IMR-90 (cell line): ENCODE data around the gene HNMT. TPM values are rescaled to one million over a fixed set of nuclear protein-coding genes. Genes with fewer than 3 reads are reported as not detected.

ENCODE experiments used
- ATAC-seq: fragments of 200-7000 bp; cut with Tn5 transposase; 2 replicates; pipeline ENCODE4 v1.9.1; 2020; ENCODE audit warnings: low read depth, mild to moderate bottlenecking, moderate library complexity
- BruUV-seq: library from RNA; stranded (reverse); fragments of 400-500 nt; replicated peaks from 2 replicates; lab custom pipeline; 2021; lab: Mats Ljungman, UMichigan
- CTCF ChIA-PET: fragments of 300-600 bp; formaldehyde crosslinking; extraction: SDS; loops from one replicate; lab custom pipeline; 2021; ENCODE audit warnings: antibody characterized with exemption; lab: Yijun Ruan, JAX
- POLR2A ChIA-PET: fragments of 300-600 bp; sonication (Branson Sonifier 250); formaldehyde crosslinking; loops from one replicate; lab custom pipeline; 2022; ENCODE audit warnings: antibody characterized with exemption; ENCODE audit not compliant: unreplicated experiment; lab: Charles Lee
- DNase-seq: peaks from one replicate; pipeline ENCODE4 v3.0.0; 2013
- H2AFZ ChIP-seq: replicated peaks from 2 replicates; pipeline ENCODE3; 2013; ENCODE audit warnings: low read length, mild to moderate bottlenecking; ENCODE audit not compliant: poor library complexity
- H2AK5ac ChIP-seq: 2 replicates; pipeline ENCODE4 v1.6.1; 2013; ENCODE audit warnings: low read depth, low read length, inconsistent platforms
- H2AK9ac ChIP-seq: replicated peaks from 2 replicates; pipeline ENCODE3; 2013; ENCODE audit warnings: mild to moderate bottlenecking, low read depth, low read length, moderate library complexity; ENCODE audit not compliant: poor library complexity
- H2BK120ac ChIP-seq: 2 replicates; pipeline ENCODE4 v1.6.1; 2013; ENCODE audit warnings: low read depth, low read length, inconsistent platforms
- H2BK15ac ChIP-seq: 3 replicates; pipeline ENCODE4 v1.6.1; 2013; ENCODE audit warnings: low read depth, low read length, inconsistent platforms
- H2BK20ac ChIP-seq: 2 replicates; pipeline ENCODE4 v1.6.1; 2013; ENCODE audit warnings: low read depth, mild to moderate bottlenecking, inconsistent platforms, low read length, moderate library complexity
- H2BK5ac ChIP-seq: 2 replicates; pipeline ENCODE4 v1.6.1; 2013; ENCODE audit warnings: mild to moderate bottlenecking, low read depth, low read length, inconsistent platforms; ENCODE audit not compliant: poor library complexity, severe bottlenecking
- H3K14ac ChIP-seq: replicated peaks from 2 replicates; pipeline ENCODE4 v1.6.1; 2013; ENCODE audit warnings: low read depth, low read length, inconsistent platforms
- H3K18ac ChIP-seq: 2 replicates; pipeline ENCODE4 v1.6.1; 2013; ENCODE audit warnings: low read depth, low read length, control low read depth
- H3K23ac ChIP-seq: 2 replicates; pipeline ENCODE4 v1.6.1; 2013; ENCODE audit warnings: low read depth, low read length, inconsistent platforms
- H3K27ac ChIP-seq: 2 replicates; pipeline ENCODE4 v1.5.1; 2013; ENCODE audit warnings: mild to moderate bottlenecking, control low read depth, low read length; ENCODE audit not compliant: insufficient read depth
- H3K27me3 ChIP-seq: 2 replicates; pipeline ENCODE4 v1.6.1; 2013; ENCODE audit warnings: low read length; ENCODE audit not compliant: control insufficient read depth, insufficient read depth
- H3K36me3 ChIP-seq: 2 replicates; pipeline ENCODE4 v1.6.1; 2013; ENCODE audit warnings: low read length, mixed read lengths; ENCODE audit not compliant: control insufficient read depth, insufficient read depth
- H3K4ac ChIP-seq: 2 replicates; pipeline ENCODE4 v1.6.1; 2013; ENCODE audit warnings: low read depth, low read length, inconsistent platforms
- H3K4me1 ChIP-seq: 2 replicates; pipeline ENCODE4 v1.6.1; 2013; ENCODE audit warnings: low read length, mixed read lengths; ENCODE audit not compliant: control insufficient read depth, insufficient read depth
- H3K4me2 ChIP-seq: 2 replicates; pipeline ENCODE4 v1.6.1; 2013; ENCODE audit warnings: low read depth, mild to moderate bottlenecking, control low read depth, low read length, moderate library complexity
- H3K4me3 ChIP-seq: 2 replicates; pipeline ENCODE4 v1.5.1; 2013; ENCODE audit warnings: low read depth, mild to moderate bottlenecking, control low read depth, low read length, moderate library complexity; ENCODE audit not compliant: insufficient read depth
- H3K56ac ChIP-seq: 2 replicates; pipeline ENCODE4 v1.6.1; 2013; ENCODE audit warnings: low read length, inconsistent platforms; ENCODE audit not compliant: insufficient read depth; ENCODE audit errors: extremely low read depth
- H3K79me1 ChIP-seq, 2 experiments: 2 replicates each; pipeline ENCODE4 v1.6.1; 2013; ENCODE audit warnings: low read length in 2 of 2, inconsistent platforms in 1 of 2, low read depth in 1 of 2
- H3K9ac ChIP-seq: 2 replicates; pipeline ENCODE4 v1.6.1; 2013; ENCODE audit warnings: low read depth, low read length, control low read depth
- H3K9me1 ChIP-seq: 2 replicates; pipeline ENCODE4 v1.6.1; 2013; ENCODE audit warnings: low read length, inconsistent platforms; ENCODE audit not compliant: insufficient read depth
- H3K9me3 ChIP-seq: 2 replicates; pipeline ENCODE4 v1.6.1; 2013; ENCODE audit warnings: low read length; ENCODE audit not compliant: control insufficient read depth, insufficient read depth
- H4K20me1 ChIP-seq: 2 replicates; pipeline ENCODE4 v1.6.1; 2013; ENCODE audit warnings: low read length, inconsistent platforms; ENCODE audit not compliant: insufficient read depth
- H4K5ac ChIP-seq: 2 replicates; pipeline ENCODE4 v1.6.1; 2013; ENCODE audit warnings: mild to moderate bottlenecking, low read depth, low read length, control low read depth
- H4K8ac ChIP-seq, 2 experiments: 2 replicates each; pipeline ENCODE4 v1.6.1; 2013; ENCODE audit warnings: low read depth in 2 of 2, low read length in 2 of 2, control low read depth in 1 of 2, inconsistent platforms in 1 of 2
- H4K91ac ChIP-seq: 2 replicates; pipeline ENCODE4 v1.6.1; 2013; ENCODE audit warnings: low read depth, low read length, inconsistent platforms; ENCODE audit not compliant: insufficient read depth
- BHLHE40 ChIP-seq: fragments of 150-350 bp; IDR thresholded peaks from 2 replicates; pipeline ENCODE4 v1.6.1; 2016; ENCODE audit warnings: mild to moderate bottlenecking, low read depth, low read length
- CHD1 ChIP-seq: IDR thresholded peaks from 2 replicates; pipeline ENCODE4 v1.6.1; 2012; ENCODE audit warnings: low read depth, low read length, improper control_type of control experiment
- FOS ChIP-seq: fragments of 150-350 bp; IDR thresholded peaks from 2 replicates; pipeline ENCODE4 v1.6.1; 2016; ENCODE audit warnings: low read depth, low read length
- WGBS, 2 experiments: methylation state at CpG; one replicate each; pipeline versions ENCODE4 v1.1.5 to v1.1.7; 2013; ENCODE audit warnings: missing lambda C conversion rate in 2 of 2; ENCODE audit not compliant: insufficient read length in 1 of 2; ENCODE audit errors: extremely low coverage in 2 of 2; 5-methylcytosine and 5-hydroxymethylcytosine counted together
- dilution Hi-C: fragments of 300-500 bp; cut with HindIII; formaldehyde crosslinking; loops from one replicate; pipeline ENCODE4 v1.14.3; 2018; ENCODE audit warnings: low sequenced_read_pairs; ENCODE audit not compliant: unreplicated experiment
- in situ Hi-C: fragments of 300-500 bp; cut with MboI; formaldehyde crosslinking; loops from 3 replicates; pipeline ENCODE4 v1.14.3; 2019; ENCODE audit warnings: low sequenced_read_pairs, inconsistent platforms, mixed read lengths
- intact Hi-C: fragments of 100-400 bp; cut with micrococcal nuclease; formaldehyde crosslinking; loops from 2 replicates; pipeline ENCODE4 v1.10.0; 2022
- polyA plus RNA-seq, 3 experiments: library from polyadenylated mRNA; depleted of rRNA; stranded (reverse); fragments of >200 nt; gene quantifications; 2 replicates each; pipeline ENCODE4 v1.2.3, GENCODE V29; 2012; ENCODE audit warnings: low replicate concordance in 1 of 3
- total RNA-seq: library from RNA; depleted of rRNA; stranded (reverse); fragments of >200 nt; gene quantifications from 2 replicates; pipeline ENCODE4 v1.2.3, GENCODE V29; 2012
- TF ChIP-seq, protein P1 (sequence below): fragments of 150-350 bp; IDR thresholded peaks from 2 replicates; pipeline ENCODE4 v1.6.1; 2016; ENCODE audit warnings: low read depth, mild to moderate bottlenecking, low read length, moderate library complexity, borderline replicate concordance

HNMT gene
- total and polyA plus RNA-seq, 2 of the 4 experiments (the other 2 are of a cell fraction) = 6.4 to 14.2 TPM

DNA sequence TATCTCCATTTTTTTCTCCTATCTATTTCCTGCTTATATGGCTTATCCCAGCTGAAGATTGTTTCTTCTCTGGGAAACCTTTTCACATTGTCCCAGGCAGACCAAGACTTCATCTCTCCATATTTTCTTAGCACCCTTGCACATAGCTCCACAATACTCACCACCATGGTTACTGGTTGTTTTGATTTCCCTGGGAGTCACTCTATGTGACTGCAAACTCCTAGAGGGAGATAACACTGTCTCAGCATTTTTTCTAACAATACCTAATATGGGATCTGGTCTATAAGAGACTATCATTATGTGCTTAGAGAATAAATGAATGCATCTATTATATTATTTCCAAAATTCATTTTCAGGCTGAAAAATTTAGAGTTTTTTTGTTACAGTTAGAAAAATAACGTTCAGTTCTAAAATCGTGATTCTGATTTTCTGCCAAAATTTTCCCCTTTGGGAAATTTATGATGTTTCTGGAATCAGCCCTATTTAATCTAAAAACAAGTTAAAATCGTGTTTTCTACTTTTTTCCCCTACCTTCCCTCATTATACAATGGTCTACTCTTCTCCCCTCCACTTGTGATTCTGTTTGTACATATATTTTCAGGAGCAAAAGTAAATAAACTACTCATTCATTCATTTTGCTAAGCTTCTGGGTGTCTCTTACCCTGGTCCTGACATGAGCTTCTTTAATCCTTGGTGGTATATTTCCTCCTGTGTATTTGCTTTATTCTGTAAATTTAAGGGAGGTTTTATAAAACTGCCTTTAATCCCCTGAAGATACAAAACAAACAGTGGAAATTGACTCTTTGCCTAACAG, 95.4 kb downstream of the HNMT start:
- ChIA-PET CTCF (no interaction called here), POLR2A (no interaction called here)
- Histone ChIP-seq H3K36me3 (no peaks in the 10 kb centered on the region), H3K4me2 (no peak overlapping the region), H2AK9ac (no peak overlapping the region), H3K27ac (no peak overlapping the region), H4K8ac (no peak overlapping the region), H3K14ac (no peak overlapping the region), H3K9me1 (no peaks in the 10 kb centered on the region), H3K4me3 (no peak overlapping the region), H2AFZ (no peak overlapping the region), H3K9ac (no peak overlapping the region), H3K9me3 (no peaks in the 10 kb centered on the region), H2BK5ac (no peak overlapping the region), H3K56ac (no peak overlapping the region), H4K5ac (no peak overlapping the region), H3K27me3 (no peaks in the 10 kb centered on the region), H3K18ac (no peak overlapping the region), H3K23ac (no peak overlapping the region), H3K79me1 (no peaks in the 10 kb centered on the region), H2BK20ac (no peak overlapping the region), H4K91ac (no peak overlapping the region), H2BK15ac (no peak overlapping the region), H3K4ac (no peak overlapping the region), H2AK5ac (no peak overlapping the region), H4K20me1 (no peaks in the 10 kb centered on the region), H3K4me1 (no peaks in the 10 kb centered on the region), H2BK120ac (no peak overlapping the region)
- in situ Hi-C loops (no loop called here), dilution Hi-C loops (no loop called here), intact Hi-C loops (no loop called here)
- ATAC-seq (peak; percentile 24; the same call in 1 of the 2 replicates), DNase-seq (no peak)
- no CpG with 5 or more reads among the region's 3 CpGs for WGBS, 2 experiments
- TF ChIP-seq BHLHE40 (no peak), FOS (no peak), CHD1 (no peak)
- TF ChIP-seq, protein P1, sequence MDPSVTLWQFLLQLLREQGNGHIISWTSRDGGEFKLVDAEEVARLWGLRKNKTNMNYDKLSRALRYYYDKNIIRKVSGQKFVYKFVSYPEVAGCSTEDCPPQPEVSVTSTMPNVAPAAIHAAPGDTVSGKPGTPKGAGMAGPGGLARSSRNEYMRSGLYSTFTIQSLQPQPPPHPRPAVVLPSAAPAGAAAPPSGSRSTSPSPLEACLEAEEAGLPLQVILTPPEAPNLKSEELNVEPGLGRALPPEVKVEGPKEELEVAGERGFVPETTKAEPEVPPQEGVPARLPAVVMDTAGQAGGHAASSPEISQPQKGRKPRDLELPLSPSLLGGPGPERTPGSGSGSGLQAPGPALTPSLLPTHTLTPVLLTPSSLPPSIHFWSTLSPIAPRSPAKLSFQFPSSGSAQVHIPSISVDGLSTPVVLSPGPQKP = no peak
- no TSS peak for BruUV-seq
